HG02938 (cell line): ENCODE results near the gene ERN1.
"Not testable (repeated sequence)": the region's sequence is repeated elsewhere in the genome, so short reads cannot be mapped to it uniquely, and the experiment has no call there.

ENCODE experiments used
- ATAC-seq: cut with Tn5 transposase; IDR thresholded peaks from one replicate; pipeline ENCODE4 v1.9.1; 2021; ENCODE audit warnings: mild to moderate bottlenecking, moderate library complexity; ENCODE audit not compliant: unreplicated experiment

ERN1 gene

DNA sequence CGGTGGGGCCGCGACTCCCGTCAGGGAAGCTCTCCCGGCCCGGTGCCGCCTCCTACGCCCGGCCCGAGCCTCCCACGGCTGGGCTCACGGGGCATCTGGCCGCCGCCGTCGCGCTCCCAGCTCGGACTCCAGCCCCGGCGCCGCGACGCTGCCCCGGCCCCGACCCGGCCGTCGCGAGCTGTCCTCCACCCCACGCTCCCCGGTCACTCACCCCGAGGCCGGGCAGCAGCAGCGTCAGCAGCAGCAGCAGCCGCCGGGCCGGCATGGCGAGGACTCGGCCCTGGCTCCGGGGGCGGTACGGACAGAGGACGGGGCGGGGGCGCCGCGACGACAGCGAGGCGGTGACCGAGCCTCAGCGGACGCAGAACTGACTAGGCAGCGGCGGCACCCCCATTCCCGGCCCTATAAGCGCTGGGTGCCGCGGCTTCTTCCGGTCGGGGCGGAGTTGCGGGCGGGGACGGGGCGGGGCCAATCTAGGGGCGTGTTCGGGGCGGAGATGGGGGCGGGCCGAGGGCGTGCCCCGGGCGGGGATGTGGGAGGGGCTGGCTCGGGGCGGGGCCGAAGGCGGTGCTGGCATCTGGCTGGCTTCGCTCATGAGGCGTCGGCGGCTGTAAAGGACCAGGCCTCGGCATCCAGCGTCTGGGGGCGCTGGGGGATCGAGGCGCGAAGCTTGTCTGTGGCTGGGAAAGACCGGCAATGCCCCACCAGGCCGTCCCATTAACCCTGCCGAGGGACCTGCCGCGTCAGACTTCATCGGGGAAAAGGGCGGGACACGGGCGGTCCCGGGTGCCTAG, at the start of gene ERN1:
TSS of gene ERN1 (minus strand) at position 380 of the 794 bp plus-strand sequence. CDS start at position 265, 115 bp downstream.
- peak; percentile 78 for ATAC-seq

GRCh38 chr17:64179024-64179423, 49.1 kb upstream of the ERN1 start:
- not testable (repeated sequence) for ATAC-seq

DNA sequence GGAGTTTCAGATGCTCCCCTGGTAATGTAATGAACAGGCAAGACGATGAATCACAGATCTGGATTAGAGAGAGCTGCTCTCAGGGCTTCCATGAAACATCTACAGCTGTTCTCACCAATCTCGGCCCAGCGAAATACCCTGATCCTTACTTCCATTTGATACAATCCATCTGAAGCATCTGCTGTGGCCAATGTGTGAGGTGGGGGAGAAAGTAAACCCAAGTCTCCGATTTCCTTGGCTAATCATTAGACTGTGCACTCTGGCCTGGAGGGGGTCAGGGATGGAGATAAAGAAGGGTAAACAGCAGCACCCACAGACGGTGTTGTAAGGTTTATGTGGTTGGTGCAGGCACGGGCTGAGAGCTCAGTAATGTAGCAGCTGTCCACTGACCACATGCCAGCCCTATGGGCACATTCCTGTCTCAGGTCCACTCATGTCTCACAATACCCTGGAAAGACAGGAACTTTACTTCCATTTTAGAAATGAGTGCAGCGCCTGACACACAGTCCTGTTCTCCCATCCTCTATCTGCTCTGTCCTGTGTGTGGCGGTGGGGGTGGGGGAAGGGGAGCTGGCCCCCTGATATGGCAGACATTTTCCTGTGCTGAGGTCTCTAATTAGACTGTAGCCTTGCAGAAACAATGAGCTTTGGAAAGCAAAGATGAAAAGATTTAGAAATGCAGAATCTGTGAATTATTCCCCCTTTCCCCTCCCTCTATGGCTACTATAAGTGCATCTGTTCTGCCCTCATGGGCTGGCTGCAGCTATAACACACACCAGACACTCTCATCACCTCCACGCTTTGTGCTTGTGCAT, 48.3 kb upstream of the ERN1 start:
- no peak for ATAC-seq

DNA sequence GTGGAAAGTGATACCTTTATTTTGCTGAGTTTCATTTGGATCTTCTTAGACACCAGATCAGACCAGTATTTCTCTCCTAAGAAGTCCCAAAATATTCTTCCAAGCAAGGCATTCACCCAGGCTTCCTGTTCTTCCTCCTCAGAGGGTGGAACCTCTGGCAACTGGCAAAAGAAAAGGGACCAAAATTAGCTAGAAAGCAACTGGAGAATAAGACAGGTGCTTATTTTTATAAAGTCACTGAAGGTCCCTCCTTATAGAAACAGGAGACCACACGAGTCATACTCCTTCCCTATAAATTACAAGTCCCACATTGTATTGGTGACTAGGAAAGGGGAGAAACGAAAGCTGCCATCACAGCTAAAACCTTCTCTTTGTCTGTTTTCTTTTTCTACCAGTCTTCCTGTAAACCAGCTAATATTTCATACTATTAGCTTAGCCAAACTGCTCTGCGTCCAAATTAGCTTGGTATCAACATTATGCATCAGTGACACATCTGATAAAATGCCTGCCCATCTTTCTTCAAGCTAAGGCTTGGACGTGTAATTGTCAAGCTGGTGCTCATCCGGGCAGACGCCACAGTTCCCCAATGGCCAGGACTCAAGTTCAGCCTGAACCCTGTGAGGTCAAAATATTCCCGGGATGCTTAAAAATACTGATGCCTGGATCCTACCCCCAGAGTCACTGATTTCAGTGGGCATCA, 47.5 kb upstream of the ERN1 start:
- ATAC-seq, result no peak

- ATAC-seq, result no peak
These were observed 46.6 kb upstream of the ERN1 start for GRCh38 chr17:64176556-64176955.

DNA sequence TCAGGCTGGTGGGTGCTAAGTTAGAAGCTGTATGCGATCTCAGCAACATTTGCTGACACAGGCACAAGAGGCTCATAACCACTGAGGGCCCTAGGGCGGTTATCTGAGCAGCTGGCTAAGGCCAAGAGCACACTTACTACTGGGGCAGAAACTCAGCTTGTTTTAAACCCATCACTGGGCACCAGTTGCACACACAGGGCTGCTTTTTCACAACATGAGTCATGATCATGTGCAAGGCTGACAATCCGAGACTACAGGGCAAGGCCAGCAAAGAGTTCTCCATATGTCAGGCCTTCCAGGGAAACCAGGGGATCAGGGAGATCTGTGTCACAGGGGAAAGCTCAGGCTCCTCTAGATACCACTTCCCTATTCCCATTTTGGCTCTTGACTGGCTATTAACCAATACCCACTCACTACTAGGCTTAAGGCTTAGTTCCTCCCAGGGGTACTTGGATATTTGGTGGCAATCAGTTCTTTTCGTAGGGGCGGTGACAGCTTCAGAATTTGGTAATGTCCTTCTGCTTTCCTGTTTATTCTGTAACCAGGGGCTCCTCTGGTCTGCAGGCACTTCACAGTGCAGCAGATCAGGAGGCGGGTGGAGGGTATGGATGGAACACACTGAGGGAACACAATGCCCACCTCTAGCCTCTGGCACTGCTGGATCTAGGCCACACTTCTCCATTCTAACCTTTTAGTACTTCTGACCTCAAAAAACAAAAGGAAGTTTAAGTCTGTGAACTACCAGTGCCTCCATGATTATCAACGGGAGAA, 44.9 kb upstream of the ERN1 start:
- no peak for ATAC-seq

DNA sequence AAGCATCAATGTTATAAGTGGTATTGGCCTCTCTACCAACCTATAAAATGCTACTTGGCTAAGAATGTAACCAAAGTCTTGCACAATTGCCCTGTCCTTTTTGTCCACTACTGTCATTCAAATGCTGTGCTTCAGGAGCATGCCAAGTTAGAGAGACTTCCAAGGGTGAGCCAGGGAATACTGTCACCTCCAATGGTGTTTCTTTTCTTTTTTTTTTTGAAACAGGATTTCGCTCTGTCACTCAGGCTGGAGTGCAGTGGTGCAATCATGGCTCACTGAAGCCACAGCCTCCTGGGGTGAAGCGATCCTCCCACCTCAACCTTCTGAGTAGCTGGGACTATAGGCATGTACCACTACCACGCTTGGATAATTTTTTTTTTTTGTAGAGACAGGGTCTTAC, 43.7 kb upstream of the ERN1 start:
- no peak for ATAC-seq

DNA sequence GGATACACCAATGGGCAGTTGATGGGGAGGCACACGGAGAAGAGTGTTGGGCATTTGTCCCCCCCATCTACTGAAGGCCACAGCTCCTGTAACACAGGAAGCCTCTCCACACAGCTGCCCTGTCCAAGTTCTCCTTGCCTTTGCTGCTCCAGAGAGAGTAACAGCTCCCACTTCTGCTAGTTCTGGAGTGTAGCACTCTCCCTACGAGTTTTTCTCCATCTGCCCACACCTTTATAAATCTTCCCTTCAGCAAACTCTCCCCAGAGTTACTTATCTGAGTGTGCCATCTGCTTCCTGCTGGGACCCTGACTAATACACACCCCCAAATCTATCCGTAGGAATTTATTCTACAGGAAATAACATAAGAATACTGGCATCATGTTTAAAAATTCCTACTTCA, 42.6 kb upstream of the ERN1 start:
- ATAC-seq, result no peak

DNA sequence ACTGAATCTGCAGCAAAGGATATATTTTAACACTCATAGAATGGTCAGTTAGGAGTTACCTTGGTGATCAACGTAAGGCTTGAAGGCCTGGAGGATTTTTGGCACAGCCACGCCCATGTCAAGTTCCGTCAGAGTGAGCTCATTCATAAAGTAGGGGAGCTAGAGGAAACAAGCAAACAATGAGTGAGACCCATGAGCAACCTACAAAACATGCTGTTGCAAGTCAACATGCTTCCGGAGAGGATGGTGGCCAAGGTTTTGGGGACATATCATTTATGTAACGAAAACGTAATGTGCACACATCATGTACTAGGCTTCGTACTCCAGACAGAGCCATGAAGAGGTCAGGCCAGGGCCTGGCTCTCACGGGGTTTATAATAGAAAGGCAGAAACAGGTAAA, 41.1 kb upstream of the ERN1 start:
- no peak for ATAC-seq

- no peak for ATAC-seq
These were observed 40.3 kb upstream of the ERN1 start for GRCh38 chr17:64170286-64170685.

GRCh38 chr17:64167666-64168065, 37.7 kb upstream of the ERN1 start:
- ATAC-seq, result not testable (repeated sequence)

DNA sequence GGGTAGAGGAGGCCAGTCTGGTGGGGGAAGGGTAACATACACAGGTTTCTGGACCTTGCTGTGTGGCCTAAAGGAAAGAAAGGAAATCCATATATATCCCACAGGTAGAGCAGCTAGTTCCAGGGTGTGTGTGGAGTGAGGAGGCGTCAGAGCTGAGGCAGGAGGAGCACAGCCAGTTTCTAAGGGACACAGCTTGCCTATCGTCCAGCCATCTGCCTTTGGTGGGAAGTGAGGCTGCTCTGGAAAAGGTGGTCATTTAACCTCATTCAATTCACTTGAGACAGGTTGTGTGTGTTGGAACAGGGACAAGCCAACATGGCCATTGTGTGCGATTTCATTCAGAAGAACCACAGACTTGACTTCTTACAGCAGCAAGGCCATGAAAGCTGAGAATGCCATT, 36.9 kb upstream of the ERN1 start:
- no peak for ATAC-seq

GRCh38 chr17:64165347-64165746, 35.4 kb upstream of the ERN1 start:
- no peak for ATAC-seq

DNA sequence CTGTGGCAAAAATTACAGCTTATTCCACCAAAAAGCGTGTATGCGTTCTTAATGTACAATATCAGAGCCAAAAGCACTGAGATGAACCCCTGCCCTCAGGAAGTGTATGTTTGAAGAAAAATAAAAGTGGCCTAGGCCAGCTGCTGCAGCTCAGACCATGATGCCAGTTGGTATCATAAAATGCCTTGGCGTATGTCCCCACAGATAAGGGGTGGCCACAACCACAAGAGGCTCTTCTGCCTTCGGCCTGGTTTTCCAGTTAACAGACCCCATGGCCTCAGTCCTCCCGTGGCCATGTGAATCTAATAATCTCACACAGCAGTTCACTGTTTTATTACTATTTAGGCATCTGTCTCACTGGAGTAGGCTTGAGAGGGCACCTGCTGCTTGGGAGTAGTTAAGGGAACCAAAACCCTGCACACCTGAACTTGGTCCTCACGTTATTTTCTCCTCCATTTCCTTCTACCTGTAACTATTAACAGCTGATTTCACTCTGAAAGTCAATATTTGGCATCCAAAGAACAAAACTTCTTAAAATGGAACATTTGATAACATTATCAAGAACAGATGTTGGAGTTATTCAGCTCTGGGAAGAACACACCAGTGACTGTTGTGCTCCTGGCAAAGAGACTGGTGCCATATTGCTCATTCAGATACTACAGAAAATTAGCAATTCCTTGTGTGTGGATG, 34.8 kb upstream of the ERN1 start:
- ATAC-seq, result no peak

GRCh38 chr17:64163468-64163867, 33.5 kb upstream of the ERN1 start:
- no peak for ATAC-seq

DNA sequence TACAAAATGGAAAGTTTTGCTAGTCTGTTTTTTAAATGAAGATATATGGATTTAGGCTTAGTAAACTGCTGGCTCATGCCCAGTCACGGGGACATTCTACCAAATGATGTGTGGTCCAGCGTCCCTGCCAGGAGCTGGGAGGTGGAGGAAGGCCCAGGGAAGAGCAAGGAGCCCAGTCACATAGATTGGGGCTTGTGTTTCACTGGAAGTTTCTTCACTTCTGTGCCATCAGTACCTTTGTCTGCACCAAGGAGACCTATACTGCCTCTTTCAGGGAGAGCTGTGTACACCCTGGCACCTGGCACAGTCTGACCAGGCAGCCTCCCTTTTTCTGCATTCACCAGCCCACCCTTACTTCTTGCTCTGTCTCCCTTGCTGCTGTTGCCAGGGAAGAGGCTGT, 32.6 kb upstream of the ERN1 start:
- ATAC-seq, result no peak

DNA sequence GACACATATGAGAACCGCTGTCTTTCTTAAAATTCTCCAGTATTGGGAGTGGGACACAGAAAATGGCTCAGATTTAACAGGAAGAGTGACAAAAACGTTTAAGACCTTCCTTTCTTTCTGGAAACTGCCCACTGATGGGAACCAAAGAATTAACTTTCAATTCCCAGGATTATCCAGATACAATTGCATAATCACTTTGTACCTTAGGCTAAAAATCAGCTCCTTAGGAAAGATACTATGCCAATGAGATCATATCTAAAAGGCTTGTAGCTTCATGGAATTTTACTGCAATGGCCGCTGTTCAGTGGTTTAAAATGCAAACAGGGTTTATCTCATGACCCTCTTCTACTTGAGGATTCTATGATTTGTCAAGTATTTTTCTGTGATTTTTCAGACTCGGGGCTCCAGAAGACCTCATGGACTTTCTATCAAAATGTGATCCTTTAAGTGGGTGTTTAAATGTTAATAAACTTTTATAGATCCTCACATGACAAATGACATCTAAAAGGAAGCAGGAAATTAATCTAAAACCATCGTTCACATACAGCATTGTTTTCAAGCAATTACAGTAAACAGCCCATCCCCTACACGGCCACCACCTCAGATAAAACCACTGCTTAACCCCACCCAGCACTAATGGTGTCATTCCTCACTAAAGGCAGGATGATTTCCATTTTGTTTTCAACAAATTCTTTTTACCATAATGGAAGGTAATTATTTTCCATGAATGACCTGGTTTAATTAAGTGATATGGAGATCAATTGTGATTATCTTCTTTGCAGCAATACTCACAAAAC, 31.6 kb upstream of the ERN1 start:
- no peak for ATAC-seq

DNA sequence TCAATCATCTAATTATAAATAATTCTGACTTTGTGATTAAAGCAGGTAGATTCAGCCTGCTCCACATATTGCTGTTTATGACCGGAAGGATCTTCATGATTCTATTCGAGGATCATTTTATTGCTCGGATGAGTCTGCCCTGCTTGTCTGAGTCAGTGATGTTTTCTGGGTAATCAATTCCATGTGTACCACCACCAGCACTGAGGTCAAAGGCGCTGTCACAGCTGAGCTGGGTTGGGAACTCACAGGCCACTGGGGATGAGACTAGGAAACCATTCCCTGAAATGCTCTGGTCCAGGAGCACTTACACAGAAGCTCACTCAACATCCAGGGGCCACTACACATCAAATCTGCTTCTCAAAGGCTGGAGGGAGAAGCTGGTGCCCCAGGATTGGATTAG, 30.4 kb upstream of the ERN1 start:
- no peak for ATAC-seq

- no peak for ATAC-seq
These were observed 29.1 kb upstream of the ERN1 start for GRCh38 chr17:64158831-64159590.
